NOMO-1 treated with DMSO at 0.1 percent for 48 hours (cell line): ENCODE results near the gene KHNYN.
"Not testable (repeated sequence)": the region's sequence is repeated elsewhere in the genome, so short reads cannot be mapped to it uniquely, and the experiment has no call there.

Experiments
- DNase-seq: peaks from one replicate; lab custom pipeline; 2025; ENCODE audit not compliant: unreplicated experiment; lab: John Stamatoyannopoulos, UW

Gene KHNYN

DNA sequence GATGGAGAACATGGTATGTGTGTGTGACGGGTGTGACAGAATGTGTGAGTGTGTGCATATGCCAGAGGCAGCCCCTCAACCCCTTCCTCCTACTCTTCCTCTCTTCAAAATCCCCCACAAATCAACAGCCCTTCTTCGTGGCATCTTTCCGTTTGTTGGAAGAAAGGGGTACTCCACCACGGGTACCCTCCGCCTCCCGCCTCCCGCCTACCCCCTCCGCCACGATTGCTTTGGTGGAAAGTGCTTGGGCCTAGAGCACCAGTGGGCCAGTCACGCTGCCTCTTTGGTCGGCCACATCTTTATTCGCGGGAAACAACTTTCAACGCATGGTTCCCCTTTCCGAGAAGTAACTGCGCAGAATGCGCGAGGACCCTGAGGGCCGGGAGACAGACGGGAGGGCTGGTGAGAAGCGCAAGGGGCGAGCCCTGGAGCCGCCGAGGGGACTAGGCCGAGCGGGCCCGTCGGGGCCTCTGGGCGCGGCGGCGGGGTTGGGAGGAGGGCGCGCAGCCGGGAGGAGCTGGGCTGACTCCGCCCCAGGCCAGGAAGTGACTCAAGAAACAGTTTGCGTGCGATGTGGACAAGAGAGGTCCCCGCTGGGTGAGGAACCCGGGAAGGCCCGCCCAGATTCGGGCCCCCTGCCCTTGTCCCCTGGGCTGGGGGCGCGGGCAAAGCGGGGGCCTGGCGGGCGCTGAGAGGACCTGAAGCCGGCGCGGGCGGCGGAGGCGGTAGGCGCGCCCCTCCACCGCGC, at the start of gene KHNYN, which contains the start of gene CBLN3:
TSS of gene KHNYN (plus strand) at position 560 of the 748 bp plus-strand sequence. CDS start 777 bp downstream, outside the sequence.
TSS of gene CBLN3 (minus strand) at position 274 of the 748 bp plus-strand sequence. CDS start 614 bp downstream, outside the sequence.
- DNase-seq: peak; percentile 90

DNA sequence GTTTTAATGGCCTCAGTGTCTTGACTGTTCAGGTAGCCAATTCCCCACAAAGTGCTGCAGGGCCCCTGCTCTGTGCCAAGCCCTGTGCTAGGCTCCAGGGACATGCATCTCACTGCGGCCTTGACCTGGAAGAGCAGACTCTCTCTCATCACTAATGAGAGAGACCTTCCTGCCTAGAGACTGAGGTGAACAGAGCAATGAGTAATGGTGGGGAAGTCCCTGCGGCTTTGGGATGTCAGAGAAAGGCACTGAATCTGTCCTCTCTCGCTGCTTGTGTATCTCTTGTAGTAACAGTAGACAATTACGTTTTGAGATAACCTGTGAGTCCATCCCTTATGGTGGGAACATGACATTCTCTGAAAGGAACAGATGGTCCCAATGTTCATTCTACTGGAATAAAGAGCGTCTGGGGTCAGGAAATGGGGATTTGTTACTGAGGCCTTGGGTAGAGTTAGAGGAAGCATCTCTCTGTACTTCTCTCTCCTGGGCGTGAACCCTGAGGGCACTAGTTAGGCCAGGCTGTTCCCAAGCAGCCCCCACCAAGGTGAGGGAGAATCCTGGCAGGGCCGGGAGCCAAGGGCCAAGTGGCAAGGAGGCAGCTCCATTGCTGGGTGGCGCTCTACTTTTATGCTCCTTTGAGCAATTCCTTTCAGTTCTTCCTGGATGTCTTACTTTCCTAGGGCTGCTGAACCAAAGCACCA, 48.2 kb upstream of the KHNYN start:
- DNase-seq: no peak

DNA sequence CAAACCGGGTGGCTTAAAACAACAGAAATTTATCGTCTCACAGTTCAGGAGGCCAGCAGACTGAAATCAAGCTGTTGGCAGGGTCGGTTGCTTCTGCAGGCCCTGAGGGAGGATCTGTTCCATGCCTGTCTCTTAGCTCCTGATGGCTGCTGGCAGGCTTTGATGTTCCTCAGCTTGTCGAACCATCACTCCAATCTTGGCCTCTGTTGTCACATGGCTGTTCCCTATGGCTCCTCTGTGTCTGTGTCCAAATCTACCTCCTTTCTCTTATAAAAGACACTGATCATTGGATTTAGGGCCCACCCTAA, 47.7 kb upstream of the KHNYN start:
- DNase-seq: no peak

- DNase-seq: no peak
These were observed 45.6 kb upstream of the KHNYN start for GRCh38 chr14:24384169-24384568.

DNA sequence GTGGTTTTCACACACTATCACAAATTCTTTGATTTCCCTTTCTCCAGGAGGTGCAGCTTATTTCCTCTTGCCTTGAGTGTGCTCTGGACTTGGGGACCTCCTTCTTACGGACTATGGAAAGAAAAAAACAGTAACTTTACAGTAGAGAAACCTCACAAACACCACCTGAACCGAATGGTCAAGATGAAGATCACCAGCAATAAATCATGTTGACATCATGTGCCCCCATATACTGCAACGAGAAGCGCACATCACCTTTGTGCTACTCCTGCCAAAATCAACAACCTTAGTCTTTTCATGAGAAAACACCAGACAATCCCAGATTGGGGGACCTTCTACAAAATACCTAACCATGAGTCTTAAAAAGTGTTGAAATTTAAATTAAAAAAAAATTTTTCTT, 44.2 kb upstream of the KHNYN start:
- DNase-seq: no peak

- DNase-seq: no peak
These were observed 42.8 kb upstream of the KHNYN start for GRCh38 chr14:24387009-24387345.

DNA sequence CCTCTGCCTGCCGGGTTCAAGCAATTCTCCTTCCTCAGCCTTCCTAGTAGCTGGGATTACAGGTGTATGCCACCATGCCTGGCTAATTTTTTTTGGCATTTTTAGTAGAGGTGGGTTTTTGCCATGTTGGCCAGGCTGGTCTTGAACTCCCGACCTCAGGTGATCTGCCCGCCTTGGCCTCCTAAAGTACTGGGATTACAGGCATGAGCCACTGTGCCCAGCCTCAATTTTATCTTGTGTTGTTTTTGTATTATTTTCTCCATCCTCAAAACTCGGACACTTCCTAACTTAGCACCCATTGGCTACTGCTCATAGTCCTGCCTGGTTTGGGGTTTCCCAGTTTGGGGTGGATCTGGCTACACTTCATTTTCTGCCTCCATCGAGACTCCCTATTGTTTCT, 42.2 kb upstream of the KHNYN start:
- not testable (repeated sequence) for DNase-seq

GRCh38 chr14:24388474-24389179, 41.1 kb upstream of the KHNYN start:
- DNase-seq: no peak

DNA sequence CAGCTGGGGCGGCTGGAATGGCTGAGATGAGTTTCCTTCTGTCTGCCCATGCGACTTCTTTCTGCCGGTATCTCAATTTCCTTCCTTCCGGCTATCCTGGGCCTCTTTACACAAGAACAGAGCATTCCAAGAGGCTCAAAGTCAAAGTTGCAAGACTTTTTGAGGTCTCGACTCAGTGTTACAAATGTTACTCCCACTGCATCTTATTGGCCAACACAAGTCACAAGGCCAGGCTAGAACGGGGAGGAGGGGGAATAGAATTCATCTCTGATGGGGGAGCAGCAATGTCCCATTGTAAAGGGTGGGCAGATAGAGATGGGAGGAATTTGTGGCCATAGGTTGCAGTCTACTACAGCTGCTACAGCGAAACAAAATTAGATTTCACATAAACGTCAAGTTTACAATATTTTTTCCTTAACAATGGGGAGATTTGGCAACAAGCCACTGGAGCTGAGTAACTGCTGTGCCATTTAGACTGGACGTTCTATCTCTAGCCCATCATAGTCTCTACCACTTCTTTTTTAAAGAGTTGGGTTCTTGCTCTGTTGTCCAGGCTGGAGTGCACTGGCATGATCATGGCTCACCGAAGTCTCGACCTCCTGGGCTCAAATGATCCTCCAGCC, 40.4 kb upstream of the KHNYN start:
- DNase-seq: no peak

GRCh38 chr14:24390701-24391468, 38.9 kb upstream of the KHNYN start:
- DNase-seq: peak; percentile 10

DNA sequence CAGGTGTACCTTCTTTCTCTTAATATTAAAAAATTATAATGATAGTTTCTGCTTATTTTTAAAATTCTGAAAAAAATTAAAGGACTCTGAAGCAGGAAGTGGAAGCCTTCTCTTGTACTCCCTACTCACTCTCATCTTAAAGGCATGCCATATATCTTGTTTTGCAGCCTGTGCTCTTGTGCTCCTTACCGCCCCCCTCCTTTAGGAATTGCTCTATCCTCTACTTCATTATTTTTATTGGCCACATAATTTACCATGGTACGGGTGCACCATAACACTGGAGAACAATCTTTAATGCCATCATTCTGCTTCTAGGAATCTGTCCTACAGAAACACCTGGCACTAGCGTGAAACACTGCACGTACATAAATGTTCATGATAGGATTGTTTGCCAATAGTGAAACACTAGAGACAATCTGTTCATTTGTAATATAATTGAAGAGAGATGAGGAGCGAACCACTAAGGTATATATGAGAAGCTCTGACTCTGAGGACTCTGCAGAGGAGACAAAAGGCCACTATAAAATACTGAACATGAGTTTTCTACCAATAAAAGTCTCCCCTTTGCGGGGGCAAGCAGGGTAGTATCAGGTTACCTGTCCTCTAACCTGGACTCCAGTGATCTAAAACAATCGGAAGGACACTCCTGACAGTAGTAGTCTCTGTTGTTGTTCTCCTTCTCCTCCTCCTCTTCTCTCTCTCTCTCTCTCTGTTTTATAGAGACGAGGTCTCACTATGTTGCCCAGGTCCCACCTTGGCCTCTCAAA, 37.2 kb upstream of the KHNYN start:
- no peak for DNase-seq

DNA sequence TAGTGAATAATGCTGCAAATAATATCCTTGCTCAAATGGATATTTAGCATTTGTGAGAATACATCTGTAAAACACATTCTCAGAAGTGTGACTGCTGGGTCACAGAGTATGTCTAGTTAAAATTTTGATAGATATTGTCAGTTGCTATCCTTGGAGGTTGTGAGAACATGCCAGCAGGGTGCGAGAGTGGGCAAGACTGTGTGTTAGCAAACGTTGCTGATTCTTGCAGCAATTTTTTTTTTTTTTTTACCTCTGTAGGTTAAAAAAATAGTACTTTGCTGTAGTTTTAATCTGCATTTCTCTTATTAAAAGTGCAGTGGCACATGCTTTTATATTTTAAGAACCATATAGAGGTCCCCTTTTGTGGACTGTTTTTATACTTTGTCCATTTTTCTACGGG, 35.5 kb upstream of the KHNYN start:
- no peak for DNase-seq

DNA sequence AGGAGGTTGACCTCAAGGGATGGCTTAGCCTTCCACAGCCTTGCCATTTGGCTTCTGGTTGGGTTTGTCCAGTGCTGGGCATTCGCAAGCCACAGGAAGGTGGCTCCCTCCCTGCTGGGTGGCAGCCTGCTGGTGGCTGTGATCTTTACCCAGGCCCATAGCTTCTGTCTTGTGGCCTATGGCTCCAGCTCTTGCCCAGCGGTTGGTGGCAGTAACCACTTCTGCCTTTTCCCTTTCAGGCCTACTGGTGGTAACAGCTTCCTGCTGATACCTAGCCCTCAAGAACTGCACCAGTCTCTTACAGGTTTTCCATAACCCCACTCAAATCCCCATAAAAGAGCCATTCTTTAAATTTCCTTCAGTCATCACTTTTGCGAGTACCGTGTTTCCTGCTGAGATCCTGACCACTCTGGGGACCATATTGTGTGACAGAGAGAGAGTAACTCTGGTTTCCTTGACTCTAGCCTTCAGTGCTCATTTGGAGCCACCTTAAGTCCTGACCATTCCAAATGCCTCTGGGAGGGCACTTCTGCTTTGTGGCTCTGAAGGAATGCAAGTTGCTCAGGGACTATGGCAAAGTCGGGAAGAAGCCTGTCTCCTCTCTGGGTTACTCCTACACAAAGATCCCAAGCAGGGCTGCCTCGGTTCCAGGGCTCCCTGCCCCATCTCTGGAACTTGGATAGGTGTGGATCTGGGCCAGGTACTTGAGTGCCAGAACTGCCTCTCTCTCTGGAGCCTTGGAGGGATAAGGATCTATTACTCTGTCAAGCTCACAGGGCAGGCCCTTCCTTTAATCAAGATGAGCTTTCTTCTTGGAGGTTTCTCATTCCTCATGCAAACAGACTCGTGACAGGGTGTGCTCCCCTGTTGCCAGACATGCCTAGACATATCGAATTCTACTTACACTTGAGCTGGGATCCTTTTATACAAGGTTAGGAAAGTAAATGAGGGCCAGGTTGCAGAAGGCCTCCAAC, 33.9 kb upstream of the KHNYN start:
- peak; percentile 45 for DNase-seq

DNA sequence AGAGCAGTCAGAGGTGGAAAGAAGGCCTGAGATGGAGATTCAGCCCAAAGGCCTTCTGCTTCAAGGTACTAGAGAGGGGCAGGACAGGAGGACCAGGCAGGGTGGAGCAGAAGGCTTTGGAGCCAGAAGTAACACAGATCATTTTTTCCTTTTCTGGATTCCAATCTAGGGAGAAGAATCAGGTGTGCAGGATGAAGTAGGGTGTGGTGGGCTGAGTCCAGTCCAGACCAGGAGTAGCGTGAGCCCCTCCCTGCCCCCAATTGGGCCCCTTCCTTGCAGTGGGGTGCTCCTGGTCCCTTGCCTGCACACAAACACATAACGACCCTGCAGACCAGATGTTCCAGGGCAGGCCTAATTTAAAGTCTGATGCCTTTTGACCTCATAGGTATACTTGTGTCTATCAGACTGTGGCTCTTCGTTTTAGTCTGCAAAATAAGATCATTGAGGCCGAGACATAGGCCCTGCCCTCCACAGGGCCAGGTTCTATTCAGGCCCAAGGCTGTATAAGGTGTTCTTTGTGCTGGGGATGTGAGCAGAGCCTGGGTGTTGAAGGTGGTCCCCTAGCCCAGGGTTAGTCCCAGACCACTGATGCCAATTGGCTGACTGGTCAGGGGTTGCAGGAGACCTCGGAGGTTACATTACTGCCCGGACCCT, 32.0 kb upstream of the KHNYN start:
- no peak for DNase-seq

DNA sequence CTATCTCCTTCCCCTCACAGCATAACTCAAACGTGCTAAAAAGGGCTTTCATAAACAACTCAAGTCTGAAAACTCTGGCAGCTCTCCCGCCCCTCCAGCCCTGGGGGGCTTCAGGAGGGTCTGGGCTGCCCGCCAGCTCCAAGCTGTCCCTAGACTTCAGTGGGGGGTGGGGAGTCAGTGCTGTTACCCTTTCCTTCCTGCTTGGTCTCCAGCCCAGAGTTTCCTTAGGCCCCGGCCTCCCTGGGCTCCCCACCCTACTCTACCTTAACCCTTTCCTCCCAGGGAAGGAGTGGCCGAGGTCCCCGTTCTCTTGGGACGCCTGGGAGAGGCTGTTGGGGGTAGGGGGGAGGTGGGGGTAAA, 31.5 kb upstream of the KHNYN start:
- no peak for DNase-seq

GRCh38 chr14:24398653-24399446, 30.9 kb upstream of the KHNYN start, which contains the start of gene NYNRIN:
TSS of gene NYNRIN (plus strand) at chr14:24399003. CDS start at chr14:24399247, 244 bp downstream.
- DNase-seq: no peak

GRCh38 chr14:24399447-24399822, 30.3 kb upstream of the KHNYN start:
- DNase-seq: no peak
